Central memory CD8-positive, alpha-beta T cell (primary cell): ENCODE results near the gene HHLA2.

Source experiments
- ATAC-seq: fragments of 150-1000 bp; cut with Tn5 transposase; replicated peaks from 2 replicates; pipeline ENCODE4 v1.10.0; 2022; ENCODE audit warnings: mild to moderate bottlenecking, moderate FRiP score, moderate number of reproducible peaks; ENCODE audit not compliant: poor library complexity, severe bottlenecking; ENCODE audit errors: extremely low read depth
- DNase-seq, 2 donors: peaks; one replicate each; pipeline ENCODE4 v3.0.0; 2021; ENCODE audit warnings: low spot score in 2 of 2
- H3K27ac Mint-ChIP-seq: one replicate; pipeline ENCODE4 v1.8.0; 2022; ENCODE audit warnings: low read depth, mild to moderate bottlenecking, moderate library complexity, mixed read lengths
- H3K27me3 Mint-ChIP-seq: one replicate; pipeline ENCODE4 v1.8.0; 2022; ENCODE audit warnings: mixed read lengths
- H3K36me3 Mint-ChIP-seq: one replicate; pipeline ENCODE4 v1.8.0; 2022; ENCODE audit warnings: mild to moderate bottlenecking, moderate library complexity, mixed read lengths; ENCODE audit not compliant: insufficient read depth
- H3K4me1 Mint-ChIP-seq: one replicate; pipeline ENCODE4 v1.8.0; 2022; ENCODE audit warnings: mixed read lengths
- H3K4me3 Mint-ChIP-seq: one replicate; pipeline ENCODE4 v1.8.0; 2022; ENCODE audit warnings: mild to moderate bottlenecking, moderate library complexity, mixed read lengths
- H3K9me3 Mint-ChIP-seq: one replicate; pipeline ENCODE4 v1.8.0; 2022; ENCODE audit warnings: mixed read lengths

HHLA2 gene

DNA sequence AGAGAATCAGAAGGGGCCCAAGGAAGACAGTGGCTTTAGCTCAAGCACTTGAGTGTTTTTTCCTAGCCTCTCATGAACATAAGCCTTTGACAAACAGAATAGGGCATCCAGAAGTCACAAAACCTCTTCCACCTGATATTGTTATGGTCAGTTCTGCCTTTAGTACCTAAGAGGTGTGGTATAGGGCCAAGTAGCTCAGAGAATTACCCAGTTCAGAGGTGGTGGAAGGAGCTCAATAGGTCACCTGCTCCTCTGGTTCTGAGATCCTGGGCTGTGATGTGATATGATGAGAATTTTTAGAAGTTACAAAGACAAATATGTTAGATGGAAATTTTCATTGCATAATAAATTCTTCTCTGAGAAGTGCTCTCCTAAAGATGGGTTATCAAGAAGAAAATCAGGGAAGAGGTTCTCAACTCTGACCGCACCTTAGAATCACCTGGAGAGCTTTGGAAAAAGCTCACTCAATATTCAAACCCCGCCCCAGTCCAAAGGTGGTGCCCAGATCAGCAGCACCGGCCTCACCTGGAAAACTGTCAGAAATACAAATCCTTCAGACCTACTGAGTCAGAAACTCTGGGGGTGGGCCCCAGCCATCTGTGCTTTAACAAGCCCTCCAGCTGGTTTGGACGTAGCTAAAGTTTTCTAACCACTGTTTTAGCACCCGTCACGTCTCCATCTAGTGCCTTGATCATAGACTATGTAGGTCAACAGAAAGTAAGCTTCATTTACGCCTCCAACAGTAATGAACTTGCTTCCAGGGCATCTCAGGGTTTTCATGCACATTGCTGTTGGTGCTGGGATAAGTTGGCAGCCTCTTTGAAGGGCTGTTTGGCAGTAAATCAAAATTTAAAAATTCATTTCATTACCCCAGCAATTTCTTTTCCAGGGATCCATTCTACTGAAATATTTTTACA lies 112.8 kb downstream of the HHLA2 start:
- H3K36me3 Mint-ChIP-seq, result no peaks in the 10 kb centered on the region
- H3K27ac Mint-ChIP-seq, result no peak overlapping the region
- no peak for ATAC-seq
- no peak overlapping the region for H3K4me3 Mint-ChIP-seq
- no peaks in the 10 kb centered on the region for H3K9me3 Mint-ChIP-seq
- no peak for DNase-seq
- no peaks in the 10 kb centered on the region for H3K4me1 Mint-ChIP-seq
- peaks cover 19% of the 10 kb centered on the region for H3K27me3 Mint-ChIP-seq

DNA sequence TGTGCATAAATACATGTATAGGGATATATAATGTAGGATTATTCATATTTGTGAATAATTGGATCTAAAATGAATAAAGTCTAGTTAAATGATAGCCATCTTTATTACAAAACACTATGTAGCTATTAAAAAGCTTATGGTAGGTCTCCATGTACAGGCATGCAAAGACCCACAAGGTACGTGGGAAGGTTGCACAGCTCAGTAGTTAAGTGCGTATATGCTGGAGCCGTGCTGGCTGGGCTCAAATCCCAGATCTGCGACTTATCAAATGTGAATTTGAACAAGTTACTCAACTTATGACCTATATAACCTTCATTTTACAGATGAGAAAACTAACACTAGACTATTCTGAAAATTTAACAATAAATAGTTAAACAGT lies 113.4 kb downstream of the HHLA2 start:
- no peak for ATAC-seq
- H3K27me3 Mint-ChIP-seq, result peaks cover 19% of the 10 kb centered on the region
- no peaks in the 10 kb centered on the region for H3K4me1 Mint-ChIP-seq
- H3K36me3 Mint-ChIP-seq, result no peaks in the 10 kb centered on the region
- no peak overlapping the region for H3K4me3 Mint-ChIP-seq
- H3K9me3 Mint-ChIP-seq, result no peaks in the 10 kb centered on the region
- DNase-seq, result no peak
- no peak overlapping the region for H3K27ac Mint-ChIP-seq

DNA sequence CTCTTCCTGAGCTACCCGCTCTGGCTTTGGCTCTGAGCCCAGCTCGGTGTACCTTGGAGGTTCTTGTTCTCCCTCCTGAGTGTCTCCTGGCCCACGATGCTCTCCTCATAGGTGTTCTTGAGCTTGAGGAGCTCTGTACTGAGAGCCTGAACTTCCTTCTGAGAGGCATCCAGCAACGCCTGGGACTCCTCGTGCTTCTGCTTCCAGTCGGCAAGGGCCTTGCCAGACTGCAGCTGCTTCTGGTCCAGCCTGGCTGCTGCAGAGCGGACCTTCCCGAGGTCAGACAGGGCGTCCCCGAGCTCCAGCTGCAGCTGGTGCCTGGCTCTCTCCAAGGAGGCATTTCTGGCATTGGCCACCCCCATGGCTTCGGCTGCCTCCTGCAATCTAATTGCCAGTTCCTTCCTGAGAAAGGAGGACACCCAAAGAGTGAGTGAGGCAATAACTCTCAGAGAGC lies 114.2 kb downstream of the HHLA2 start:
- no peaks in the 10 kb centered on the region for H3K9me3 Mint-ChIP-seq
- no peak overlapping the region for H3K4me3 Mint-ChIP-seq
- H3K27ac Mint-ChIP-seq, result no peak overlapping the region
- ATAC-seq, result no peak
- peaks cover 19% of the 10 kb centered on the region for H3K27me3 Mint-ChIP-seq
- no peaks in the 10 kb centered on the region for H3K36me3 Mint-ChIP-seq
- no peaks in the 10 kb centered on the region for H3K4me1 Mint-ChIP-seq
- no peak for DNase-seq

- Mint-ChIP-seq H3K4me1 (no peaks in the 10 kb centered on the region), H3K36me3 (no peaks in the 10 kb centered on the region), H3K27me3 (peaks cover 28% of the 10 kb centered on the region), H3K4me3 (no peak overlapping the region), H3K27ac (no peak overlapping the region), H3K9me3 (no peaks in the 10 kb centered on the region)
- ATAC-seq (no peak), DNase-seq (no peak)
Measured at GRCh38 chr3:108412121-108412750, 115.9 kb downstream of the HHLA2 start.

GRCh38 chr3:108414007-108414406 lies 117.7 kb downstream of the HHLA2 start:
- no peaks in the 10 kb centered on the region for H3K4me1 Mint-ChIP-seq
- H3K27me3 Mint-ChIP-seq, result peaks cover 28% of the 10 kb centered on the region
- no peaks in the 10 kb centered on the region for H3K9me3 Mint-ChIP-seq
- H3K4me3 Mint-ChIP-seq, result no peak overlapping the region
- no peak overlapping the region for H3K27ac Mint-ChIP-seq
- DNase-seq, result no peak
- ATAC-seq, result no peak
- H3K36me3 Mint-ChIP-seq, result no peaks in the 10 kb centered on the region

DNA sequence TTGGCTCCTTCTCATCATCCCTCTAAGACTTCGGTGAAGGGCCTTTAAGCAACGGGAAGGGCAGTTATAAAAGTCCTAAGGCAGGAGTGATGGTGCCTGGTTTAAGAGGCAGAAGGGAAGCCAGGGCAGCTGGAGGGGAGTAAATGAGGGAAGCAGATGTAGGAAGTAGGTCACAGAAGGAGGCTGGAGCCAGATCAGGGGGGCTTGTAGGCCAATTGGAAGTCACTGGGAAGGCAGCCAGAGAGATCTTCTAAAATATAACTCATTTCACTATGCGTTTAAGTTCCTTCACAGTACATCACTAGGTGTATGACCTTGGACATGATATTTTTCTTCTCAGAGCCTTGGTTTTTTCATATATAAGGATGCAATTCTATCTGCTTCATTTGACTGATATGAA lies 119.3 kb downstream of the HHLA2 start:
- Mint-ChIP-seq H3K36me3 (no peaks in the 10 kb centered on the region), H3K27me3 (peaks cover 28% of the 10 kb centered on the region), H3K9me3 (no peaks in the 10 kb centered on the region), H3K4me1 (no peaks in the 10 kb centered on the region), H3K4me3 (no peak overlapping the region), H3K27ac (no peak overlapping the region)
- DNase-seq (no peak), ATAC-seq (no peak)

GRCh38 chr3:108416111-108416869 lies 119.9 kb downstream of the HHLA2 start:
- ATAC-seq (no peak), DNase-seq (no peak)
- H3K36me3 Mint-ChIP-seq, result no peaks in the 10 kb centered on the region
- no peaks in the 10 kb centered on the region for H3K9me3 Mint-ChIP-seq
- H3K4me3 Mint-ChIP-seq, result no peak overlapping the region
- H3K27ac Mint-ChIP-seq, result peak overlapping the region; percentile 52
- H3K27me3 Mint-ChIP-seq, result peaks cover 23% of the 10 kb centered on the region
- H3K4me1 Mint-ChIP-seq, result no peaks in the 10 kb centered on the region

DNA sequence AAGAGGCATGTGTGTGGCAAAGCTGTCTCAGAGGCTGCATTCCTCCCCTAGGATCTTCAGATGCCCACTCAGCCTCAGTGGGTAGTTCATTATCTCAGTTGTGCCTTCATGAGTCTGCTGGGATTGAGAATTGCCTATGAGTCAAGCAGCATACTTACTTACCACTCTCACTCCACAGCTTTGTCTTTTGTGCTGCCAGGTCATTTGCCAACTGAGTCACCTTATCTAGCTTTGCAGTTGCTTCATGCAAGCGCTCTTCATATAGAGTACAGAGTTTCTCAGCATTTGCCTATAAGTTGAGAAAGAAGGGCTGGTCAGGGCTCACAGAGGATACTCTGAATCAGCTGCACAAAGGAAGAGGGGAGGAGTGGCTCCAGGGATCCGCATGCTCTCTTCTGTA lies 124.6 kb downstream of the HHLA2 start:
- Mint-ChIP-seq H3K27ac (no peak overlapping the region), H3K27me3 (peaks cover 9% of the 10 kb centered on the region), H3K9me3 (no peaks in the 10 kb centered on the region), H3K4me3 (no peak overlapping the region), H3K4me1 (no peaks in the 10 kb centered on the region), H3K36me3 (no peaks in the 10 kb centered on the region)
- no peak for DNase-seq
- ATAC-seq, result no peak
